Loucy (cell line): ENCODE results near the gene GGACT.
"Not testable (repeated sequence)": the region's sequence is repeated elsewhere in the genome, so short reads cannot be mapped to it uniquely, and the experiment has no call there.

ENCODE experiments used
- H2AFZ ChIP-seq: fragments of 200-600 bp; sonication (generic); 2 replicates; pipeline ENCODE4 v1.6.0; 2016; ENCODE audit warnings: antibody characterized with exemption, mild to moderate bottlenecking, low read length, moderate library complexity
- H3F3A ChIP-seq: fragments of 200-600 bp; 2 replicates; pipeline ENCODE4 v1.6.0; 2016; ENCODE audit warnings: antibody characterized with exemption, low read depth, mild to moderate bottlenecking
- H3K27me3 ChIP-seq: fragments of 200-600 bp; sonication (generic); 2 replicates; pipeline ENCODE4 v1.6.1; 2014; ENCODE audit warnings: low read length, mild to moderate bottlenecking; ENCODE audit not compliant: insufficient read depth, poor library complexity, severe bottlenecking
- H3K36me3 ChIP-seq: fragments of 200-600 bp; sonication (generic); 2 replicates; pipeline ENCODE4 v1.6.1; 2016; ENCODE audit warnings: low read length; ENCODE audit not compliant: insufficient read depth
- H3K4me1 ChIP-seq: fragments of 200-600 bp; sonication (generic); 2 replicates; pipeline ENCODE4 v1.5.1; 2014; ENCODE audit warnings: low read length, mild to moderate bottlenecking; ENCODE audit not compliant: insufficient read depth, poor library complexity, severe bottlenecking
- H3K4me2 ChIP-seq: fragments of 200-600 bp; sonication (generic); 2 replicates; pipeline ENCODE4 v1.6.0; 2014; ENCODE audit warnings: antibody characterized with exemption, low read length, low read depth, mild to moderate bottlenecking; ENCODE audit not compliant: poor library complexity, severe bottlenecking
- H3K4me3 ChIP-seq: fragments of 200-600 bp; sonication (generic); 2 replicates; pipeline ENCODE4 v1.5.1; 2014; ENCODE audit warnings: low read length, mild to moderate bottlenecking, mixed read lengths; ENCODE audit not compliant: poor library complexity, severe bottlenecking
- H3K79me2 ChIP-seq: fragments of 200-600 bp; sonication (generic); 2 replicates; pipeline ENCODE4 v1.6.1; 2014; ENCODE audit warnings: low read length; ENCODE audit not compliant: insufficient read depth
- H3K9ac ChIP-seq: fragments of 200-600 bp; sonication (generic); 2 replicates; pipeline ENCODE4 v1.6.0; 2014; ENCODE audit warnings: mild to moderate bottlenecking, low read depth, low read length, moderate library complexity; ENCODE audit not compliant: poor library complexity, severe bottlenecking
- H3K9me2 ChIP-seq: fragments of 200-600 bp; sonication (generic); replicated peaks from 2 replicates; pipeline ENCODE4 v1.6.1; 2016; ENCODE audit warnings: low read depth, low read length, mixed read lengths
- H3K9me3 ChIP-seq: fragments of 200-600 bp; sonication (generic); 2 replicates; pipeline ENCODE4 v1.6.1; 2014; ENCODE audit warnings: mild to moderate bottlenecking, antibody characterized with exemption, low read length, low read depth; ENCODE audit not compliant: insufficient read depth
- H4K20me1 ChIP-seq: fragments of 200-600 bp; sonication (generic); 2 replicates; pipeline ENCODE4 v1.6.0; 2014; ENCODE audit warnings: antibody characterized with exemption, low read length, mild to moderate bottlenecking; ENCODE audit not compliant: insufficient read depth, poor library complexity, severe bottlenecking
- CTCF ChIP-seq: fragments of 200-600 bp; sonication (generic); conservative IDR thresholded peaks from 2 replicates; pipeline ENCODE4 v1.5.1; 2014; ENCODE audit warnings: mild to moderate bottlenecking, antibody characterized with exemption, low read length
- EZH2phosphoT487 ChIP-seq: fragments of 200-600 bp; IDR thresholded peaks from 2 replicates; pipeline ENCODE4 v1.6.1; 2018; ENCODE audit warnings: antibody characterized with exemption, mild to moderate bottlenecking, moderate library complexity, borderline replicate concordance

GGACT gene

GRCh38 chr13:100581504-100581903 is 7.1 kb downstream of the GGACT start:
- Histone ChIP-seq H3K4me1 (peaks cover 7% of the 10 kb centered on the region), H3K9me3 (no peaks in the 10 kb centered on the region), H3K4me3 (no peak overlapping the region), H4K20me1 (no peaks in the 10 kb centered on the region), H3K79me2 (no peaks in the 10 kb centered on the region), H3K9me2 (no peaks in the 10 kb centered on the region), H3F3A (no peaks in the 10 kb centered on the region), H3K4me2 (no peak overlapping the region), H2AFZ (no peak overlapping the region), H3K9ac (no peak overlapping the region), H3K36me3 (no peaks in the 10 kb centered on the region), H3K27me3 (no peaks in the 10 kb centered on the region)
- TF ChIP-seq CTCF (no peak), EZH2phosphoT487 (no peak)

GRCh38 chr13:100581030-100581429 is 7.6 kb downstream of the GGACT start:
- no peaks in the 10 kb centered on the region for H3F3A ChIP-seq
- H3K9me3 ChIP-seq = no peaks in the 10 kb centered on the region
- H3K27me3 ChIP-seq = no peaks in the 10 kb centered on the region
- no peak overlapping the region for H3K4me2 ChIP-seq
- no peak overlapping the region for H3K9ac ChIP-seq
- H3K36me3 ChIP-seq = no peaks in the 10 kb centered on the region
- no peaks in the 10 kb centered on the region for H4K20me1 ChIP-seq
- no peak for TF ChIP-seq CTCF
- no peak for TF ChIP-seq EZH2phosphoT487
- no peaks in the 10 kb centered on the region for H3K9me2 ChIP-seq
- H3K4me3 ChIP-seq = no peak overlapping the region
- no peak overlapping the region for H2AFZ ChIP-seq
- no peaks in the 10 kb centered on the region for H3K79me2 ChIP-seq
- peaks cover 7% of the 10 kb centered on the region for H3K4me1 ChIP-seq

- Histone ChIP-seq H3K9me2 (no peaks in the 10 kb centered on the region), H3K36me3 (no peaks in the 10 kb centered on the region), H3K9me3 (no peaks in the 10 kb centered on the region), H3F3A (no peaks in the 10 kb centered on the region), H3K9ac (no peak overlapping the region), H3K4me1 (peaks cover 5% of the 10 kb centered on the region), H3K27me3 (no peaks in the 10 kb centered on the region), H3K4me2 (no peak overlapping the region), H4K20me1 (no peaks in the 10 kb centered on the region), H3K4me3 (no peak overlapping the region), H2AFZ (no peak overlapping the region), H3K79me2 (no peaks in the 10 kb centered on the region)
- no peak for TF ChIP-seq EZH2phosphoT487
- no peak for TF ChIP-seq CTCF
Observed at GRCh38 chr13:100580045-100580444, 8.5 kb downstream of the GGACT start.

GRCh38 chr13:100577239-100577638 is 11.3 kb downstream of the GGACT start:
- H3K4me1 ChIP-seq, H4K20me1 ChIP-seq, H3K9ac ChIP-seq, H3F3A ChIP-seq, H3K9me2 ChIP-seq, H3K79me2 ChIP-seq, H3K4me2 ChIP-seq, H3K4me3 ChIP-seq, H3K36me3 ChIP-seq, H2AFZ ChIP-seq, H3K9me3 ChIP-seq, H3K27me3 ChIP-seq: not testable (repeated sequence)
